ENCODE data around the gene ILKAP.

ILKAP gene, protein sequence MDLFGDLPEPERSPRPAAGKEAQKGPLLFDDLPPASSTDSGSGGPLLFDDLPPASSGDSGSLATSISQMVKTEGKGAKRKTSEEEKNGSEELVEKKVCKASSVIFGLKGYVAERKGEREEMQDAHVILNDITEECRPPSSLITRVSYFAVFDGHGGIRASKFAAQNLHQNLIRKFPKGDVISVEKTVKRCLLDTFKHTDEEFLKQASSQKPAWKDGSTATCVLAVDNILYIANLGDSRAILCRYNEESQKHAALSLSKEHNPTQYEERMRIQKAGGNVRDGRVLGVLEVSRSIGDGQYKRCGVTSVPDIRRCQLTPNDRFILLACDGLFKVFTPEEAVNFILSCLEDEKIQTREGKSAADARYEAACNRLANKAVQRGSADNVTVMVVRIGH

GRCh38 chr2:238203094-238203972 lies at the start of gene ILKAP:
ILKAP (minus strand) TSS chr2:238203695; CDS start chr2:238203553, 142 bp downstream.
- DNase-seq (ENCODE audit: low read depth in 1 of 2, low spot score in 1 of 2): peak; percentile 83 to 91

DNA sequence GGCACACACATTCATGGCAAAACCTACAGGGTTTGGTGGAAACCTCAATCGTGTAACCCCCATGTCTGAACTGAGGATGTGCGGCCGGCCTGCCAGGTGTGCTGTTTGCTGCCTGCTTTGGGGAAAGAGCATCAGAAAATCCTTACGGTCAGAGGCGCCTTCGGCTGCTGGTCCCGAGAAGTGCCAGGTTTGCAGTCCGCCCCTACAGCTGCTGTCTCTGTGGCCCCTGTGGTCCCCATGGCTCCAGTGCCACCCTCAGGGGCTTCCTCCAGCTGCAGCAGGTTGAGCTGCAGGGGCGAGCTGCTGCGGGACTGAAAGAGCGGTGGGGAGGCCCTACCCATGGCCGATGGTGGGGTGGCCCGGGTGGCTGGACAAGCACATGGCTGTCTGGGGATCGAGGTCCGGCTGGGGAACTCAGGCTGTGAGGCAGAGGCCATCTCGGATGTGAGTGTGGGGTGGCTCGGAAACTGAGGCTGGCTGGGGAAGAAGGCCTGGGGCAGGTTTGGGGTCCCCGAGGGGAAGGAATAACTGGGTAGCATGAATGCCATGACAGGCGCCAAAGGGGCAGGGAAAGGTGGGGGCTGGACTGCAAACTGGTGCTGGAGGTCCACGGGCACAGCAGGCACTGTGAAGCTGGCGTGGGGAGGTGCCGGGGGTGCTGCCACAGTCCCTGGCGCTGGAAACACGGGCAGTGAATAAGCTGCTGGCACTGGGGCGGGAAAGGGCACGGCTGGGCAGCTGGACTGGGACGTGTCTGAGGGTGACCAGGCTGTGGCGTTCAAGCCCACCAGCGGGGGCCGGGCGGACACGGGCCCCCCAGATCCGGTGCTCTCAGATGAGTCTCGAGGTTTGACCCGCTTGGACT lies 49.5 kb upstream of the ILKAP start:
- DNase-seq (ENCODE audit: low read depth in 1 of 2, low spot score in 1 of 2): no peak

GRCh38 chr2:238251986-238252385 lies 48.5 kb upstream of the ILKAP start:
- no peak for DNase-seq (ENCODE audit: low read depth in 1 of 2, low spot score in 1 of 2)

DNA sequence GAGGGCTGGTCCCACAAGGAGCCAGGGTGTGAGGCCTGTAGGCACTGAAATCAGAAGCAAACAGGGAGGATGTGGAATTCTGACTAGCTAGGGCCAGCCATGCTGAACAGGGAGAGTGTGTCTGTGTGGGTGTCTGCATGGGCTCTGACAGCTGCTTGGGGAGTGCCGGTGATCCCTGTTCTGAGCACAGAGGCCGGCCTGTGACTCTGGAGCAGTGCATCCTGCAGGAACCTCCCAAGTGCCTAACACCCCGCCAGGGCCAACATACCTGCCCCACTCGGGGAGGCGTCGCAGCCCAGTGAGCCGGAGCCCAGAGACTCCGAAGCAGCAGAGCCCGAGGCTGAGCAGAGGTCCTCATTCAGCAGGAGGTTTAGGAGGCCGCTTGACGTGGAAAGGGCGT lies 47.8 kb upstream of the ILKAP start:
- DNase-seq (ENCODE audit: low read depth in 1 of 2, low spot score in 1 of 2): no peak

DNA sequence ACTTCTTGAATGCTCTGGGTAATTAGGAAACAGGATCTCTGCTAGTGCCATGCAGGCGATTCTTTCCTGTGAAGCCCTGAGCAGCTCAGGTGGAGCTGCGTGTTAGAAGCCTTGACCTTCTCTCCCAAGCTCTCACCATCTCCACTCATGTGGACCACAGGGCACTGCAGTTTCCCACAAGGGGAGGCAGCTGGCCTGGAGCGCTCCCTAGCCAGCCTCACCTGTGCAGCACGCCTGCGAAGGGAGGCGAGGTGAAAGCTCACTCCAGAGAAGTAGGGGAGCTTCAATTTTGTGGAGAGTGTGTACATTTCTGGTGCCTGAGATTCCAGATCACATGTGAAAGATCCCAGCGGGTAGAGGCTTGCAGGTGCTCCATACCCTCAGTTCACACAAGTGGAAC lies 47.4 kb upstream of the ILKAP start:
- DNase-seq (ENCODE audit: low read depth in 1 of 2, low spot score in 1 of 2): no peak

DNA sequence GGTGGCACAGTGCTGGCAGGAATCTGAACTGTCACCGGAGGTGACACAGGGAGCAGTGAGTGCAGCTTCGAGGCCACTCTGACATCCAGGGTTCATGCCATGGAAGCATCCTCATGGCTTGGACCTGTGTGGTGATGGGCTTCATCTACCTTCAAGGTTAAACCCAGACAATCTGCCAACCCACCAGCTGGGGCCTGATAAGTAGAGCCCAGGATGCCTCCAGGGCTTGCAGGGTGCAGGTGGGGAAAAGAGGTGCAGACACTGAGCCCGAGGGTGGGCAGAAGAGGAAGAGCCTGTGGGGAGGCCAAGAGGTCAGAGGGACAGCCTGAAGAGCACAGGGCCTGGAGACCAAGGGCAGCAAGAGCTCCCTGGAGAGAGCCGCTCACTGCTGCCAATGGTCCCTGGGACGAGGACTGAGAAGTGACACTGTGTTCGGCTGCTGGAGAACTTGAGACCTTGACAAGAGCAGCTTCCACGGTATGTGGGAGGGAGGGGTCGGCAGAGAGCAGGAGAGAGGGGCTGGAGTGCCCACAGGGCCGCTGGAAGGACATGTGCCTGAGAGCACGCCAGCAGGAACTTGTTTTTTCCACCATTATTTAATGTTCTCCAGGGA lies 44.5 kb upstream of the ILKAP start:
- DNase-seq (ENCODE audit: low read depth in 1 of 2, low spot score in 1 of 2): no peak

DNA sequence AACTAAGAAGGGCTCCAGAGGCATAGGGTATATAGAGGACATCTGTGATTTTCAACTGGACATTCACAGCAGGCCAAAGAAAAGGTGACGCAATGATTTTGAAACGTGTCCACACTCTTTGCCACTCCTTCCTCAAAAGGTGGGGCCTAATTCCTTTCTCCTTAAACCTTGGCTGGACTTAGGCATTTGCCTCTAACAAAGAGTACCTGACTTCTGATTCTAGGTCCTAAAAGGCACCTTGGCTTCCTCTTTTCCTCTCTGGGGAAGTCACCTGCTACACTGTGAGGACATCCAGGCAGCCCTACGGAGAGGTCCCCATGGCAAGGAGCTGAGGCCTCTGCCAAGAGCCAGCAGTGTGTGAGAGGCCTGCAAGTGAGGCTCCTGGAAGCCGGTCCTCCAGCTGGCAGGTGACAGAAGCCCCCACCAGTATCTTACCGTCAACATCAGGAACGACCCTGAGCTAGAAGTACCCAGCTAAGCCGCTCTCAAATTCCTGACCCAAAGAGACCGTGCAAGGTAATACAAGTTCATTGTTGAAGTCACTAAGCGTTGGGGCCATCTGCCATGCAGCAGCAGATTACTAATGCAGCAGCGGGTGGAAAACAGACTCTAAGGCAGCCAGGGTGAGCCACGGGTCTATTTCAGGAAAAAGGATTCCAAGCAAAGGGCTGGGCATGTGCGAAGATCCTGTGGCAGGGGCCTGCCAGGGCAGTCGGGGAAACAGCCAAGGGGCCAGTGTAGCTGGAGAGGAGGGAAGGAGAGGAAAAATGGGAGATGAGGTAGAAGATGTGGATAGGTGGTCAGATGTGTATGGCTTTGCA lies 43.7 kb upstream of the ILKAP start:
- DNase-seq (ENCODE audit: low read depth in 1 of 2, low spot score in 1 of 2): no peak

DNA sequence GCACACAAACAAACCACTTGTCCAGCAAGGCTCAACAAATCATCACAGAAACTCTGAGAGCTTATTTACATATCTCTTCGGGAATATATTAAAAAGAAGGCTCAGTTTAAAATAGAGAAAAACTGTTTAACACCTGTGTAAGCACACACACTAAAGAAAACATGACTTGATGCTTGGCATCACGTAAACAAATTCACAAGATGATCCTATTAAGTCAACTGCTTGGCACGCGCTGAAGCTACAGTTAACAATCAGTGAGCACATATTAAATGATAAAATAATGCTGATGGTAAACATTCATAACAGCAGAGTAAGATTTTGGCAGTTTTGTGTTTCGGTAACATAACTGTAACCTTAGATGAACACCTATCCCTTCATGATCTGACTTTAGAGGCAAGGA lies 40.7 kb upstream of the ILKAP start:
- DNase-seq (ENCODE audit: low read depth in 1 of 2, low spot score in 1 of 2): no peak

- DNase-seq (ENCODE audit: low read depth in 1 of 2, low spot score in 1 of 2): no peak
Measured at GRCh38 chr2:238243496-238244076, 40.1 kb upstream of the ILKAP start.

DNA sequence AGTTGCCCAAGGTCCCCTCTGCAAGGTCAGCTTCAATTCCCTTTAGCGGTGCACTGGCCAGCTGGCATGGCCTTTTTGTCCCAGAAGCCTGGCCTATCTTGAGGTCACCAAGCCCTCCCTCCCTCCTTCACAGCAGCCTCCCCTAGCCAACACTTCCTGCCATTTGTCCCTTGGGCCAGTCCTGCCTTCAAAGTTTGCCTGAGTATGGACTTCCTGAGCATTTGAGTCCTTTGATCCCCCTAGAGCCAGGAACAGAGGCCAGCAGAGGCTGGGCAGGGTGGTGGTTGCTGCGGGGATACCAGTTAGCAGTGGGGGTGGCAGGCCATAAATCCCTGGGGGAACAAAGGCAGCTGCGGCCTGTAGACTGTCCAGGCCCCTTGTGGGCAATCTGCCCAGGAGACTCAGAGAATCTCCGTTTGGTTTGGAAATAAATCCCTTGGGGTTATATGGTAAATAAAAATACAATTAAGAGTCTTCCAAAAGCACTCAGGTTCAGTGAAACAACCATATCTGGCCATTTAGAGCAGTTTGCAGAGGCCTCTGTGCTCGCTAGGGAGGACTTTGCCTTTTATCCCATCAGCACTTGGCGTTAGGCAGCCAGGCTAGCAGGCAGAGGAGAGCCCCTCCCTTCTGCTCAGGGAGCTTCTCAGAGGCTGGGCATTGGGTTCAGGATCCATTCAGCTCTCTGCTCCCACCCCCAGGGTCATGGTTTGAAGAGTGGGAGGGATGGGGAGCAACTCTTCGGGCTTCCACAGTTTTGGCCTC lies 39.4 kb upstream of the ILKAP start:
- no peak for DNase-seq (ENCODE audit: low read depth in 1 of 2, low spot score in 1 of 2)

DNA sequence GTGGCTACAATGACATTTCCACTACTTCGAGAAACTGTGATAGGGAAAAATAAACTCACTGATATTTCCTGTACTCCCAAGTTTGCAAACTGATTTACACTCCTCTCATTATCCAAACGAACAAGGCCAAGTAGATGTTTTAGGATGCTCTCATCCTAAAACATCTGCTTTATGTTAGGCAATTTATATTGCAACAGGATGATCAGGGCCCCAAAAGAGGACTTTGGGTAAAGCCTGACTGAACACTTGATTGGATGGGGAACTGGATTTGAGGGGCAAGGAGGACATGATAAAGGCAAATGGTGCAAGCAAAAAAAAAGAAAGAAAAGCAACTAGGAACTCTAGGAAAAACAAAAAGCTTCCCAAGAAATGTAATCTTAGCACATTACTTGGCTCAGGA lies 38.5 kb upstream of the ILKAP start:
- DNase-seq (ENCODE audit: low read depth in 1 of 2, low spot score in 1 of 2): no peak

GRCh38 chr2:238240757-238241711 lies 37.5 kb upstream of the ILKAP start:
- DNase-seq (ENCODE audit: low read depth in 1 of 2, low spot score in 1 of 2): no peak

DNA sequence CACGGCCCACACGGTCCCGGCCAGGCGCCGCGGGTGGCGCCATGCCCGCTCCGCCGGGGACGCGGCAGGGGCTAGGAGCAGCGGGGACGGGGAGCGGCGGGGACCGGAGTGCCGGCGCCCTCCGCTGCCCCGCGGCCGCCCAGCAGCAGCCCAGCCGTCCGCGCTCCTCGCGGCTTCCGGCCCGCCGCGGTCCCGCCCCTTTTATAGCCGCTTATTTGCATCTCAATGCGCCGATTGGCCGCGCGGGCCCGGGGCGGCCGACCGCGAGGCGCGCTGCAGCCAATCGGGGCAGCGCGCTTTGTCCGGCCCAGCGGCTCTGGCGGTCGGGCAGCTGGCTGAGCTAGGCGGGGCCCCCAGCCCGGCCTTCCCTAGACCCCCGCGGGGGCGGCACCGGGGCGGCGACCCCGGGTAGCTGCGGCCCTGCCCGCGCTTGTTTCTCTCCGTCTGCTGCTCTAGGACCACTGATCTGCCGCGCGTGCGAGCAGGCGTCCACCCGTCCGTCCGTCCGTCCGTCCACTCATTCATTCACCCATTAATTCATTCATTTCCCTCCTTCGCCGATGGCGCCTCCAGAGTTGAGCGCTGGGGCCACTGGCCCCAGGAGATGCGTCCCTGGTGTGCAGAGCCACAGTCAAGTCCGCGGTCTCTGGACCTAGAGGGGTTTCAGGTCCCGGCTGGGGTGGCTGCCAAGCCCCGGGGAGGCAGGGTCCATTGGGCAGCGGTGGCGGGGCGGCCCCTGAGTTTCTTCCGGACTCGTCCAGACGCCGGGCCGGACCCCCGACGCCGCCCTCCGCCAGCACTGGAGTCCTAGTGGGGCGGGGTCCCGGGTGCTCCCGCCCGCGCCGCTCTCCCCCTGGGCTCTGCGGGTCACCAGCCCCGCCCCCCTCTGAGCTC lies 36.6 kb upstream of the ILKAP start, which contains the start of gene HES6:
HES6 (minus strand) TSS at position 176 of the 894 bp plus-strand sequence; CDS start at position 43, 133 bp downstream.
- DNase-seq (ENCODE audit: low read depth in 1 of 2, low spot score in 1 of 2): peak; percentile 50 to 60

- DNase-seq (ENCODE audit: low read depth in 1 of 2, low spot score in 1 of 2): peak in 1 of 2 donors; percentile 9
Measured at GRCh38 chr2:238239543-238239862, 36.0 kb upstream of the ILKAP start.

GRCh38 chr2:238238766-238239542 lies 35.5 kb upstream of the ILKAP start:
- peak in 1 of 2 donors; percentile 15 for DNase-seq (ENCODE audit: low read depth in 1 of 2, low spot score in 1 of 2)

DNA sequence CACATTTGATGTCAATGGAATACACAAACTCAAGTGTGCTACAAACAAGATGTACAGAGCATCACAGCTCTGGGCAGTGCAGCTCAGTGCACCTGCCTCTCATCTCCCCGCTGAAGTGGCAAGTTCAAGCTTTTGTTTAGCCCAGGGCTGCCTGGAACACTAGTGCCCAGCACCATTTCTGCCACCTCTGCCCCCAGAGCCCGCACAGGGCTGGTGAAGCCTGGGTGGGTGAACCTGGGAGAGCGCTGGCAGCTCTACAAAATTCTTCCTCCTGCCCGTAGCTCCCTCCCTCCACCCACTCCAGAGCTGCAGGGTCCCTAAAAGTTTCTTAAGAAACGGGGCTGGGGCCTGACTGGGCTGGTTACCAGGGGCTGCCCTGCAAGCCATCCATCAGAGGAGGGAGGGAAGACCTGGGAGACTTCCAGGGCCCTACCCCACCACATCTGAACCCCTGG lies 34.8 kb upstream of the ILKAP start:
- DNase-seq (ENCODE audit: low read depth in 1 of 2, low spot score in 1 of 2): no peak
